Mammary epithelial cell (primary cell): ENCODE data around the gene SUN1.

Experiments
- CTCF ChIP-seq, 2 donors: IDR thresholded peaks in 1 of 2; conservative IDR thresholded peaks in 1 of 2; 2 replicates each; pipeline ENCODE4 v1.5.1; 2011 to 2012; ENCODE audit warnings: inconsistent platforms in 2 of 2, low read length in 2 of 2, mild to moderate bottlenecking in 2 of 2, control low read depth in 1 of 2, low read depth in 1 of 2; ENCODE audit not compliant: insufficient read depth in 1 of 2; ENCODE audit errors: extremely low read depth in 1 of 2
- EZH2 ChIP-seq: IDR thresholded peaks from 2 replicates; pipeline ENCODE4 v1.6.1; 2012; ENCODE audit warnings: low read length, inconsistent platforms, borderline replicate concordance

GRCh38 chr7:886626-887487 is 54.6 kb downstream of the SUN1 start:
- TF ChIP-seq CTCF (conservative IDR thresholded peaks at IDR 0.05 in 1 of 2, IDR thresholded peaks at IDR 0.05 in 1 of 2; ENCODE audit: extremely low read depth in 1 of 2, insufficient read depth in 1 of 2, low read depth in 1 of 2, low read length in 2 of 2) = no peak
- no peak for TF ChIP-seq EZH2
